GM21723 (cell line): Measurements from ENCODE around the gene CCN5.

Experiments
- ATAC-seq: cut with Tn5 transposase; IDR thresholded peaks from one replicate; pipeline ENCODE4 v1.9.1; 2021; ENCODE audit warnings: mild to moderate bottlenecking, moderate library complexity; ENCODE audit not compliant: unreplicated experiment

Gene CCN5

GRCh38 chr20:44715499-44716308 is 535 bp downstream of the CCN5 start:
- ATAC-seq: no peak

GRCh38 chr20:44716309-44717106 is 1.3 kb downstream of the CCN5 start:
- ATAC-seq: no peak

DNA sequence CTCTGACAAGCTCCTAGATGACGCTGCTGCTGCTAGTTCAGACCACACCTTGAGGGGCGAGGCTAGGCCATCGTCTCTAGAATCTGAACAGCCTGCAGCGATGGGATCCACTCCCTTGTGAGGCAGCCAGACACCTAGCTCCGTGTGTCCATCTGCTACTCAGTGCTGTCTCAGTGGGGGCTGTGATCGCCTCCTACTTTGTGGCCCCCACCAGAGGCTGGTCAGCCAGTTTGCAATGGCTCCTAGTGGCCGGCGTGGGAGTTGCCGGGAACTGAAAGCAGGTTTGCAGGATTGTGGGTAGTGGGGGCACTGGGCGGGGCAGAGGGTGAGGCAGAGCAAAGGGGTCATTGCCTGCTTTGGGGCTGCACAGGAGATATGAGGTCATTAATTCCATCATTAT is 2.8 kb downstream of the CCN5 start:
- ATAC-seq: no peak

DNA sequence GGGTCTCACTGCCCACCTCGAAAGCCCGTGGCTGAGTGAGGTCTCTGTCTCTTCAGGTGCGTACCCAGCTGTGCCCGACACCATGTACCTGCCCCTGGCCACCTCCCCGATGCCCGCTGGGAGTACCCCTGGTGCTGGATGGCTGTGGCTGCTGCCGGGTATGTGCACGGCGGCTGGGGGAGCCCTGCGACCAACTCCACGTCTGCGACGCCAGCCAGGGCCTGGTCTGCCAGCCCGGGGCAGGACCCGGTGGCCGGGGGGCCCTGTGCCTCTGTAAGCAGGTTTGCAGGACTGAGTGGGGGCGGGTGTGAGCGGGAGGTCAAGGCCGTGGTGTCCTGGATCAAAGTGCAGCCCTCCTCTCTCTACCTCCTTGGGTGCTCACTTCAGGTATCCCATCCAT is 4.7 kb downstream of the CCN5 start:
- ATAC-seq: no peak

GRCh38 chr20:44720621-44720996 is 5.4 kb downstream of the CCN5 start:
- no peak for ATAC-seq

DNA sequence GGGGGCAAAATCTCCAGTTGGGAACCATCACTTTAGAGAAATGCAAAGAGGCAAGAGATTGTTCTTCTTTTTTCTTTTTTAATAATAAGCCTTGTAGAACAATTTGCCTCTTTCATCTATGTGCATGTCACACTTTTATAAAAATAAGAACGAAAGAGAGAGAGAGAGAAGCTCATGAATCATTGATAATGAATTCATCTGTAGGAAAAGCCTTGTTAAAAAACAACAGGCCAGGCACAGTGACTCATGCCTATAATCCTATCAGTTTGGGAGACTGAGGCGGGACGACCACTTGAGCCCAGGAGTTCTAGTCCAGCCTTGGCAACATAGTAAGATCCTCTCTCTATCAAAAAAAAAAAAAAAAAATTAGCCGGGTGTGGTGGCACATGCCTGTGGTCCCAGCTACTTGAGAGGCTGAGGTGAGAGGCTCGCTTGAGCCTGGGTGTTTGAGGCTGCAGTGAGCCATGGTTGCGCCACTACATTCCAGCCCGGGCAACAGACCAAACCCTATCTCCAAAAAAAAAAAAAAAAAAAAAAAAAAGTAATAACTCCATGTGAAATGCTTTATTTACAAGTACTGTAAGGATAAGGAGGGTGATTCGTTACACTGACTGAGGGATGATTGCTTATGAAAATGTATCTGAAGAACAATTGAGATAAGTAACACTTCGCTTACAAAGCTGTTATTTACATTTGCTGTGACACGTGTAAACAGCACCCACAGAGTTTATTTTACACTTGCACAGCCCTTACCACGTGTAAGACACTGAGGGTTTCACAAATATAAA is 6.0 kb downstream of the CCN5 start:
- ATAC-seq: no peak

- ATAC-seq: no peak
These were observed 6.6 kb downstream of the CCN5 start for GRCh38 chr20:44721785-44722054.

- ATAC-seq: no peak
These were observed 7.8 kb downstream of the CCN5 start for GRCh38 chr20:44722990-44723389.

- ATAC-seq: no peak
These were observed 8.2 kb downstream of the CCN5 start for GRCh38 chr20:44723391-44723790.

- no peak for ATAC-seq
These were observed 8.7 kb downstream of the CCN5 start for GRCh38 chr20:44723798-44724362.

- ATAC-seq: no peak
These were observed 9.4 kb downstream of the CCN5 start for GRCh38 chr20:44724423-44725091.

DNA sequence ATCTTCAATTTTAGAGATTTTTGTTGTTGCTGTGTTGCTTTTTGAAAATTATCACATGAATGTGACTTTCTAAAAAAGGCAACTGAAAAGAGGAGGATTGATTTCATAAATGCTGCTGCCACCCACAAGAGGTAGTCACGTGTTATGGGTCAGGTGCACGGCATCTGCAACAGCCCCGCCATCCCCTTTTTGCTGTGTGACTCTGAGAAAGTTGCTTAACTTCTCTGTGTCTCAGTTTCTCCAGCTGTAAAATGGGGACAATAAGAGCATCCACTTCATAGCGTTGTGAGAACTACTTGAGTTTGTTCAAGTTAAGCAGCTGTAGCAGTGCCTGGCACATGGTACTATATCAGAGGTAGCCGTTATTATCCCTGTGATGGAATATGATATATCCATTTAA is 10.7 kb downstream of the CCN5 start:
- no peak for ATAC-seq

DNA sequence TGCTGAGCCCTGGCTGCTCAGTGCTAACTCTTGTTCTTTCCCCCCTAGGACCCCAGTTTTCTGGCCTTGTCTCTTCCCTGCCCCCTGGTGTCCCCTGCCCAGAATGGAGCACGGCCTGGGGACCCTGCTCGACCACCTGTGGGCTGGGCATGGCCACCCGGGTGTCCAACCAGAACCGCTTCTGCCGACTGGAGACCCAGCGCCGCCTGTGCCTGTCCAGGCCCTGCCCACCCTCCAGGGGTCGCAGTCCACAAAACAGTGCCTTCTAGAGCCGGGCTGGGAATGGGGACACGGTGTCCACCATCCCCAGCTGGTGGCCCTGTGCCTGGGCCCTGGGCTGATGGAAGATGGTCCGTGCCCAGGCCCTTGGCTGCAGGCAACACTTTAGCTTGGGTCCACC is 11.9 kb downstream of the CCN5 start:
- ATAC-seq: no peak

GRCh38 chr20:44727651-44728050 is 12.5 kb downstream of the CCN5 start:
- no peak for ATAC-seq

DNA sequence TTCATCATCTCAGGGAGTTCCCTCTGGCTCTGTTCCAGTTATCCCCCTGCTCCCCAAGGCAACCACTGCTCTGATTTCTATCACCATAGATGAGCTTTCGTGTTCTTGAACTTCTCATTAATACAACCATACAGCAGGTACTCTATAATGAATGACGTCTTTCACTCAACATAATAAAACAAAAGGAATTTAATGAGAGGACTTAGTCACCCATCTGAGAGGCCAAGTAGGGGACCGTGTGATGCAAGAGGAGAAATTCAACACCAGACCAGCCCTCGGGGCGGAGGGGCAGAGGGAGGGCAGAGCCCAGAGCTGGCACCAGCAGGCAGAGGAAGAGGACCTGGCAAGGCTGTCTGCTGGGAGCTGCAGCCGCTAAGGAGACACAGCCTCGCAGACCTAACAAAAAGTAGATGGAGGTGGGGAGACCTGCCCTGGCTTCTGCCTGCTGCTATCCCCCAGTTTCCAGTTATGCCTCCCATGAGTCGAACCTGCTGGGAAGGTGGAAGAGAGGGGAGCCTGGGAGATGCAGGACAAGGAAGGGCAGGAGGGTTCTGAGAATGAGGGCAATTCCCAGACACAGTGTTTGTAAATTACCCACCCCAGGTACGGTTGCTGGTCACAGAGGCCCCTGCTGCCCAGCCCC is 13.8 kb downstream of the CCN5 start:
- ATAC-seq: no peak

GRCh38 chr20:44730441-44730840 is 15.3 kb downstream of the CCN5 start:
- no peak for ATAC-seq

DNA sequence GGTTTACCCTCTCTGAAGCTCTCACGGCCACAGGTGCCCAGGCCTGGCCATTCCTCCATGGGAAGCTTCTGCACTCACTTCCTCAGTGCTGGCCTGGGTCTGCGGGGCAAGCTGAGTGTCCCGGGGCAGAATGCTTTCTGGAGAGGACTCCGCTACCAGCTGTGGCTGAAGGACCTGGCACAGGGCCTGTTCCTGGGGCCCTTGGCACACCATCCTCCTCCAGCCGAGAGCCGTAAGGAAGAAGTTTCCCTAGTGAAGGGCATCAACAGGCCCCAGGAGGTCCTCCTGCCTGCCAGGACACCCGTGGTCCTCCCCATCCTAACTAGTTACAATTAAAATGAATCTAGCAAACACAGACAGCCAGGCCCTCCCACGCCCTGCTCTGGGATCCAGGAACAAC is 16.5 kb downstream of the CCN5 start:
- ATAC-seq: no peak

GRCh38 chr20:44732327-44732726 is 17.2 kb downstream of the CCN5 start:
- no peak for ATAC-seq

GRCh38 chr20:44733341-44734069 is 18.3 kb downstream of the CCN5 start:
- ATAC-seq: no peak

DNA sequence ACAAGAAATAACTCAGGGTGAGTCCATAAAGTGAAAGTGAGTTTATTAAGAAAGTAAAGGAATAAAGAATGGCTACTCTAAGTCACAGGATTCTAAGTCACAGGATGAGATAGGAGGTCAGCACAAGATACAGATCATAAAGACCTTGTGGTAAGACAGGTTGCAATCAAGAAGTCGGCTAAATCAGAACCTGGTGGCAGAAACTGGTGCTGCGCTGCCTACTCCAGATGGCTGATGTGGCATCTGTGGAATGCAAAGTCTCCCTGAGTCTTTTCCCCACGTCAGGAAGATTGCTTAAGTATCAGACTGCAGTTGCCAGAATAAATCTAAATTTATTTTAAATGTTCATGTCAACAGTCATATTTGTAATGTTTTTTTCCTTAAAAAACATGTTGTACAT is 19.8 kb downstream of the CCN5 start:
- no peak for ATAC-seq
